ENCODE data around the gene SUSD4. TPM values are rescaled to one million over a fixed set of nuclear protein-coding genes. Genes with fewer than 3 reads are reported as not detected.

SUSD4 gene
- total RNA-seq, 4 donors from 2014 or later = 2.2 to 5.3 (median 2.5) TPM

DNA sequence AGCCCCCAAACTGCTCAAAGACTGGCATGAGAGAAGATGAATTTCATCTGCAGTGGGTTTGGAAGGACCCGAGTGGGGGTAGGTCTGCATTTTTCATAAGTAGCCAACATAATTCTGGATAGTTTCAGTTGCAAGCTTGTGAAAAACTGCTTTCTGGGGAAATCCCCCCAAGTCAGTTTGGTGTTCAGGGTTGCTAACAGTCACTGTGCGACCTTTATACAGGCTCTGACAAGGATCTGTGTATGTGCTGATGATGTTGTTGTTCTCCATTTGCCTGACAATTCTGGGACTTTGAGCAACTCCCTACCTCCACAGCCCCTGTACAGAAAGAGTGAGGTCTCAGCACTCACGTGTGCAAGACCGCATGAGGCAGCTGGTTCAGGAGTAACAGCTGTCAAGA lies 87.9 kb downstream of the SUSD4 start:
- H3K27me3 ChIP-seq = no peaks in the 10 kb centered on the region
- H3K36me3 ChIP-seq = no peaks in the 10 kb centered on the region
- no peaks in the 10 kb centered on the region for H3K4me1 ChIP-seq
- WGBS, 2 donors (ENCODE audit: low coverage in 1 of 2) = 76 to 83% methylated on average over 1 to 3 of the region's 4 CpGs
- H3K4me3 ChIP-seq = no peak overlapping the region
- no peak for TF ChIP-seq POLR2A (IDR thresholded peaks at IDR 0.05)
- TF ChIP-seq EP300 (IDR thresholded peaks at IDR 0.05) = no peak
- no peak for TF ChIP-seq POLR2AphosphoS5 (IDR thresholded peaks at IDR 0.05)
- TF ChIP-seq CTCF (IDR thresholded peaks at IDR 0.05) = no peak
- no peaks in the 10 kb centered on the region for H3K9me3 ChIP-seq
- no peak overlapping the region for H3K27ac ChIP-seq
- ATAC-seq = no peak

GRCh38 chr1:223273511-223273910 lies 90.5 kb downstream of the SUSD4 start:
- Histone ChIP-seq H3K36me3 (no peaks in the 10 kb centered on the region), H3K4me1 (no peaks in the 10 kb centered on the region), H3K27ac (no peak overlapping the region), H3K4me3 (no peak overlapping the region), H3K27me3 (no peaks in the 10 kb centered on the region), H3K9me3 (no peaks in the 10 kb centered on the region)
- 67 to 81% methylated on average over 2 of the region's 5 CpGs for WGBS, 2 donors (ENCODE audit: low coverage in 1 of 2)
- TF ChIP-seq POLR2A (IDR thresholded peaks at IDR 0.05) = no peak
- TF ChIP-seq POLR2AphosphoS5 (IDR thresholded peaks at IDR 0.05) = no peak
- TF ChIP-seq CTCF (IDR thresholded peaks at IDR 0.05) = no peak
- no peak for TF ChIP-seq EP300 (IDR thresholded peaks at IDR 0.05)
- ATAC-seq = no peak

GRCh38 chr1:223271085-223271781 lies 92.7 kb downstream of the SUSD4 start:
- Histone ChIP-seq H3K27ac (no peak overlapping the region), H3K4me3 (no peak overlapping the region), H3K4me1 (no peaks in the 10 kb centered on the region), H3K36me3 (no peaks in the 10 kb centered on the region), H3K9me3 (no peaks in the 10 kb centered on the region), H3K27me3 (no peaks in the 10 kb centered on the region)
- 83 to 93% methylated on average over 2 to 5 of the region's 5 CpGs for WGBS, 2 donors (ENCODE audit: low coverage in 1 of 2)
- TF ChIP-seq EP300 (IDR thresholded peaks at IDR 0.05) (no peak), CTCF (IDR thresholded peaks at IDR 0.05) (no peak), POLR2AphosphoS5 (IDR thresholded peaks at IDR 0.05) (no peak), POLR2A (IDR thresholded peaks at IDR 0.05) (no peak)
- ATAC-seq = no peak

- no peak for TF ChIP-seq POLR2AphosphoS5 (IDR thresholded peaks at IDR 0.05)
- no peak for TF ChIP-seq POLR2A (IDR thresholded peaks at IDR 0.05)
- 100% methylated on average over 1 of the region's 5 CpGs; no CpG with 5 or more reads in 1 of the 2 donors for whole genome bisulfite sequencing, 2 donors (ENCODE audit: low coverage in 1 of 2)
- Histone ChIP-seq H3K9me3 (no peaks in the 10 kb centered on the region), H3K27ac (no peak overlapping the region), H3K4me3 (no peak overlapping the region), H3K36me3 (no peaks in the 10 kb centered on the region), H3K4me1 (no peaks in the 10 kb centered on the region), H3K27me3 (no peaks in the 10 kb centered on the region)
- no peak for ATAC-seq
These were observed 93.8 kb downstream of the SUSD4 start for GRCh38 chr1:223270155-223270554.

DNA sequence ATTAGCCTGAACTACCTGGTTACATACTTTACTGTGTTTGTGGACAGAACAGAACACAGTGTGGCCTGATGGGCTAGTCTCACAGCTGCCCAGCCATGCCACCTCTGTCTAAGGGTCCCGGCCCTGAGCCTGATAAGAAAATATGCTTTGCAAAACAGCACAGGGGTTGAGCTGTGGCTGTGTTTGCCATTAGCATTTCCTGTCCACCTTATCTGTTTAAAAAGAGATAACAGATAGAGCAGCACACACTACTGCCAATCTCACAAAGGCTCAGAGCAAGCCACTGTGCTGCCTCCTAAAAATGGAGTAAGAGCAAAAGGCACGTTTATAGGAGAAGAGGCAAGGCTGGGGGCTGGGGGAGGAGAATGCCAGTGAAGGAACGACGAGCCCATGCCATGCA lies 95.0 kb downstream of the SUSD4 start:
- Histone ChIP-seq H3K36me3 (no peaks in the 10 kb centered on the region), H3K27ac (no peak overlapping the region), H3K4me3 (no peak overlapping the region), H3K9me3 (no peaks in the 10 kb centered on the region), H3K4me1 (no peaks in the 10 kb centered on the region), H3K27me3 (no peaks in the 10 kb centered on the region)
- no peak for ATAC-seq
- TF ChIP-seq CTCF (IDR thresholded peaks at IDR 0.05) = no peak
- 75 to 100% methylated on average over 1 to 4 of the region's 4 CpGs for WGBS, 2 donors (ENCODE audit: low coverage in 1 of 2)

All from gastroesophageal sphincter (tissue), 4 donors.